SK-N-SH (cell line): ENCODE results near the gene GRK3. TPM values are rescaled to one million over a fixed set of nuclear protein-coding genes. Genes with fewer than 3 reads are reported as not detected.

Experiments
- CTCF ChIA-PET: fragments of 300-600, 350-600 bp; formaldehyde crosslinking; extraction: SDS; loops from one replicate; lab custom pipeline; 2021; lab: Yijun Ruan, JAX
- POLR2A ChIA-PET: fragments of 350-600 bp; sonication (Branson Sonifier 250); formaldehyde crosslinking; extraction: SDS; loops from one replicate; lab custom pipeline; 2020; ENCODE audit warnings: antibody characterized with exemption, inconsistent platforms; lab: Yijun Ruan, JAX
- DNase-seq: peaks from one replicate; pipeline ENCODE4 v3.0.0; 2012
- H2AFZ ChIP-seq: fragments of 200-600 bp; sonication (generic); 2 replicates; pipeline ENCODE4 v1.8.1; 2016; ENCODE audit warnings: antibody characterized with exemption, mild to moderate bottlenecking, low read depth
- H3F3A ChIP-seq: fragments of 200-600 bp; sonication (generic); replicated peaks from 2 replicates; pipeline ENCODE3; 2016; ENCODE audit warnings: antibody characterized with exemption, mild to moderate bottlenecking; ENCODE audit not compliant: insufficient read depth
- H3K27ac ChIP-seq, 2 experiments: fragments of 200-500 bp in 1 of 2; fragments of 200-600 bp in 1 of 2; sonication (Bioruptor generic) in 1 of 2; sonication (generic), shearing (Covaris generic) in 1 of 2; 2 replicates each; pipeline versions ENCODE4 v1.5.1 to v1.6.1; 2014 to 2016; ENCODE audit warnings: low read depth in 2 of 2, inconsistent platforms in 1 of 2, low read length in 1 of 2, mild to moderate bottlenecking in 1 of 2, mixed read lengths in 1 of 2
- H3K27me3 ChIP-seq: fragments of 200-600 bp; sonication (generic), shearing (Covaris generic); 2 replicates; pipeline ENCODE4 v1.6.1; 2016; ENCODE audit warnings: mixed run types; ENCODE audit not compliant: insufficient read depth
- H3K36me3 ChIP-seq, 2 experiments: fragments of 200-500 bp in 1 of 2; fragments of 200-600 bp in 1 of 2; sonication (Bioruptor generic) in 1 of 2; sonication (generic) in 1 of 2; replicated peaks in 1 of 2; 2 replicates each; pipeline versions ENCODE3 to v1.5.1; 2014 to 2016; ENCODE audit warnings: low read length in 1 of 2, mild to moderate bottlenecking in 1 of 2; ENCODE audit not compliant: insufficient read depth in 2 of 2, control insufficient read depth in 1 of 2
- H3K4me1 ChIP-seq, 2 experiments: fragments of 200-500 bp in 1 of 2; fragments of 200-600 bp in 1 of 2; sonication (Bioruptor generic) in 1 of 2; sonication (generic), shearing (Covaris generic) in 1 of 2; 2 replicates each; pipeline versions ENCODE4 v1.5.1 to v1.6.1; 2014 to 2016; ENCODE audit warnings: low read depth in 1 of 2, low read length in 1 of 2, mixed run types in 1 of 2; ENCODE audit not compliant: insufficient read depth in 2 of 2, control insufficient read depth in 1 of 2
- H3K4me2 ChIP-seq: fragments of 200-600 bp; sonication (generic), shearing (Covaris generic); 2 replicates; pipeline ENCODE4 v1.6.1; 2017; ENCODE audit warnings: mixed run types
- H3K4me3 ChIP-seq, 2 experiments: fragments of 200-500 bp in 1 of 2; fragments of 200-600 bp in 1 of 2; sonication (Bioruptor generic) in 1 of 2; sonication (generic), shearing (Covaris generic) in 1 of 2; 2 replicates each; pipeline versions ENCODE4 v1.5.1 to v1.8.1; 2014 to 2016; ENCODE audit warnings: low read depth in 2 of 2, inconsistent platforms in 1 of 2, low read length in 1 of 2, mild to moderate bottlenecking in 1 of 2, mixed read lengths in 1 of 2, moderate library complexity in 1 of 2
- H3K79me2 ChIP-seq: fragments of 200-600 bp; sonication (generic); 2 replicates; pipeline ENCODE4 v1.8.1; 2017; ENCODE audit warnings: mild to moderate bottlenecking; ENCODE audit not compliant: insufficient read depth
- H3K9ac ChIP-seq: fragments of 200-600 bp; sonication (generic); 2 replicates; pipeline ENCODE4 v1.6.1; 2017; ENCODE audit warnings: mixed run types
- H3K9me2 ChIP-seq: fragments of 200-600 bp; sonication (generic); 2 replicates; pipeline ENCODE4 v1.6.1; 2017; ENCODE audit warnings: mixed run types
- H3K9me3 ChIP-seq: fragments of 200-600 bp; sonication (generic); 2 replicates; pipeline ENCODE4 v1.6.1; 2017; ENCODE audit warnings: mixed run types, mild to moderate bottlenecking, moderate library complexity
- H4K20me1 ChIP-seq: fragments of 200-600 bp; sonication (generic); 2 replicates; pipeline ENCODE4 v1.6.1; 2017; ENCODE audit warnings: mild to moderate bottlenecking, mixed run types; ENCODE audit not compliant: insufficient read depth
- CHD2 ChIP-seq: fragments of 150-350 bp; IDR thresholded peaks from 2 replicates; pipeline ENCODE4 v1.6.1; 2018; ENCODE audit warnings: low read length; ENCODE audit not compliant: partially characterized antibody
- EP300 ChIP-seq, 2 experiments: IDR thresholded peaks; 2 replicates each; pipeline versions ENCODE4 v1.4.0 to v1.6.1; 2012; ENCODE audit warnings: borderline replicate concordance in 1 of 2, low read depth in 1 of 2, low read length in 1 of 2
- EZH2phosphoT487 ChIP-seq: fragments of 200-600 bp; sonication (generic); IDR thresholded peaks from 2 replicates; pipeline ENCODE4 v1.6.1; 2017; ENCODE audit warnings: low read depth, mixed run types, mild to moderate bottlenecking, antibody characterized with exemption, moderate library complexity, borderline replicate concordance
- FOXJ3 ChIP-seq: sonication (generic); formaldehyde crosslinking; IDR thresholded peaks from 2 replicates; pipeline ENCODE4 v1.5.1; 2020; ENCODE audit warnings: mild to moderate bottlenecking, missing genetic modification reagents
- JUND ChIP-seq: IDR thresholded peaks from 2 replicates; pipeline ENCODE4 v1.4.0; 2012
- MXI1 ChIP-seq: IDR thresholded peaks from 2 replicates; pipeline ENCODE4 v1.6.1; 2012; ENCODE audit warnings: mild to moderate bottlenecking, low read depth, low read length, improper control_type of control experiment
- NRF1 ChIP-seq: IDR thresholded peaks from 2 replicates; pipeline ENCODE4 v1.6.1; 2012; ENCODE audit warnings: low read depth, mild to moderate bottlenecking, low read length
- RAD21 ChIP-seq: IDR thresholded peaks from 2 replicates; pipeline ENCODE4 v1.6.1; 2012; ENCODE audit warnings: mild to moderate bottlenecking, low read length
- RCOR1 ChIP-seq: fragments of 150-350 bp; IDR thresholded peaks from 2 replicates; pipeline ENCODE4 v1.6.1; 2017; ENCODE audit warnings: antibody characterized with exemption, low read length
- RFX5 ChIP-seq: IDR thresholded peaks from 2 replicates; pipeline ENCODE4 v1.6.1; 2012; ENCODE audit warnings: mild to moderate bottlenecking, improper control_type of control experiment, low read length
- SIN3A ChIP-seq: IDR thresholded peaks from 2 replicates; pipeline ENCODE4 v1.6.1; 2012; ENCODE audit warnings: low read depth, mild to moderate bottlenecking, low read length, moderate library complexity, borderline replicate concordance
- TCF12 ChIP-seq: IDR thresholded peaks from 2 replicates; pipeline ENCODE4 v1.4.0; 2012
- YY1 ChIP-seq: IDR thresholded peaks from 2 replicates; pipeline ENCODE4 v1.4.0; 2012; ENCODE audit warnings: low read depth, mild to moderate bottlenecking
- ZBTB33 ChIP-seq: IDR thresholded peaks from 2 replicates; pipeline ENCODE4 v1.4.0; 2012; ENCODE audit warnings: low read depth, borderline replicate concordance
- WGBS: methylation state at CpG from one replicate; pipeline ENCODE4 v1.1.6; 2017; ENCODE audit warnings: low lambda C conversion rate; 5-methylcytosine and 5-hydroxymethylcytosine counted together
- polyA plus RNA-seq, 3 experiments: library from polyadenylated mRNA; depleted of rRNA; stranded (reverse); fragments of >200 nt; gene quantifications; 2 replicates each; pipeline ENCODE4 v1.2.3, GENCODE V29; 2012
- TF ChIP-seq, protein P1 (sequence below): IDR thresholded peaks from 2 replicates; pipeline ENCODE4 v1.4.0; 2012; ENCODE audit warnings: low read depth, borderline replicate concordance
- TF ChIP-seq, protein P2 (sequence below): fragments of 200-600 bp; sonication (generic); IDR thresholded peaks from 2 replicates; pipeline ENCODE4 v1.6.1; 2017; ENCODE audit warnings: antibody characterized with exemption, mild to moderate bottlenecking, moderate library complexity

The GRK3 gene
- polyA plus RNA-seq, 1 of the 3 experiments (the other 2 are of a cell fraction): 1.3 TPM

DNA sequence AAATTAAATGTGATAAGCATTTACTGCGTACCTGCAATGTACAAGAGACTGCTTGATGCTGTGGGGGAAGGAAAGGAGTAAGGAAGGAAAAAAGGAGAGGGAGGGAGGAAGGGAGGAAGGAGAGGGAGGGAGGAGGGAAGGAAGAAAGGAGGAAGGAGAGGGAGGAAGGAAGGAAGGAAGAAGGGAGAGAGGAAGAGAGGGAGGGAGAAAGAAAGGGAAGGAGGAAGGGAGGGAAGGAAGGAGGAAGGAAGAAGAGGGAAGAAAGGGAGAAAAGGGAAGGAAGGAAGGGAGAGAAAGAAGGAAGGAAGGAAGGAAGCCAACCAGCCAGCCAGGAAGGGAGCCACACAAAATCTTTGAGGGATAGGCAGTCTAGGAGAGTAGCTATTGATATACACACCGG is 133.5 kb downstream of the GRK3 start:
- Histone ChIP-seq H3F3A (no peaks in the 10 kb centered on the region), H3K4me3 (no peak overlapping the region), H3K4me2 (no peak overlapping the region), H4K20me1 (no peaks in the 10 kb centered on the region), H3K27ac (peak overlapping the region; percentile 43 to 100; a peak in 3 of 4 replicates), H3K4me1 (peaks cover 0 to 79% of the 10 kb centered on the region in 2 experiments; a peak in 2 of 4 replicates), H3K9me2 (no peaks in the 10 kb centered on the region), H3K27me3 (no peaks in the 10 kb centered on the region), H3K36me3 (peaks cover 0 to 2% of the 10 kb centered on the region in 2 experiments), H3K9ac (no peak overlapping the region), H3K9me3 (no peaks in the 10 kb centered on the region), H2AFZ (no peak overlapping the region), H3K79me2 (no peaks in the 10 kb centered on the region)
- DNase-seq: no peak
- WGBS: 72% methylated on average over 2 of the region's 2 CpGs
- ChIA-PET CTCF (interaction anchor here (0.9 to 3.9 kb wide), 9 partner anchors 11 to 496 kb away, joined by 3 to 17 read pairs (median 4); partner anchors contain the start of gene GRK3), POLR2A (interaction anchor here (1.3 kb wide), 1 partner anchor 221 kb away, joined by 3 read pairs; no protein-coding TSS in a partner anchor)
- TF ChIP-seq RCOR1 (no peak), NRF1 (no peak), MXI1 (no peak), TCF12 (no peak), FOXJ3 (CRISPR knock-in tag) (no peak)

DNA sequence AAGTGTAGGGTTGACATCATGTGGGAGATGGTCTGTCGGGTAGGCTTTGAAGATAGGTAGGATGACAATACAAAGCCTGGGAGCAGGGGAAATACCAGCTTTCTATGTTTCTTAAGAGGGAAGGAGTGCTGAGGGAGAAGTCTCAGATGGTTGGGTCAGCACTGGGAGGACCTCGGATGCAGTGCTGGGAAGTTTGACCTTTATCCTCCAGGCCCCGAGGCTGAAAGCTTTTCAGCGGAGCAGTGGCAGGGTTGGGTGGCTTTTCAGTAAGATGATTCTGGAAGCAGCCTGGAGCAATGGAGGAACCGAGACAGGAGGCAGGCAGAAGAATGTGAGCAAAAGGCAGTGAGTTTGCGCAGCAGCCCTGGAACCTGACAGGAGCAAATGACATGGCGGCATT is 134.0 kb downstream of the GRK3 start:
- peak overlapping the region in 1 of 2 experiments; percentile 100; a peak in 3 of 4 replicates for H3K27ac ChIP-seq
- CTCF ChIA-PET: interaction anchor here (0.7 to 4.9 kb wide), 8 partner anchors 11 to 463 kb away, joined by 3 to 41 read pairs (median 5); partner anchors contain the start of gene GRK3
- 76% methylated on average over 7 of the region's 7 CpGs for WGBS
- H3K9ac ChIP-seq: no peak overlapping the region
- no peaks in the 10 kb centered on the region for H3K79me2 ChIP-seq
- H3K4me3 ChIP-seq: no peak overlapping the region
- POLR2A ChIA-PET: interaction anchor here (0.9 kb wide), 1 partner anchor 34 kb away, joined by 3 read pairs; no protein-coding TSS in a partner anchor
- DNase-seq: no peak
- H3K9me3 ChIP-seq: no peaks in the 10 kb centered on the region
- H3K9me2 ChIP-seq: no peaks in the 10 kb centered on the region
- H2AFZ ChIP-seq: no peak overlapping the region
- H3K4me2 ChIP-seq: no peak overlapping the region
- H4K20me1 ChIP-seq: no peaks in the 10 kb centered on the region
- TF ChIP-seq SIN3A (no peak), YY1 (no peak), EZH2phosphoT487 (no peak), JUND (no peak), RAD21 (no peak), CHD2 (no peak)
- H3F3A ChIP-seq: no peaks in the 10 kb centered on the region
- peaks cover 0 to 74% of the 10 kb centered on the region in 2 experiments; a peak in 2 of 4 replicates for H3K4me1 ChIP-seq
- peaks cover 0 to 4% of the 10 kb centered on the region in 2 experiments for H3K36me3 ChIP-seq
- H3K27me3 ChIP-seq: no peaks in the 10 kb centered on the region

DNA sequence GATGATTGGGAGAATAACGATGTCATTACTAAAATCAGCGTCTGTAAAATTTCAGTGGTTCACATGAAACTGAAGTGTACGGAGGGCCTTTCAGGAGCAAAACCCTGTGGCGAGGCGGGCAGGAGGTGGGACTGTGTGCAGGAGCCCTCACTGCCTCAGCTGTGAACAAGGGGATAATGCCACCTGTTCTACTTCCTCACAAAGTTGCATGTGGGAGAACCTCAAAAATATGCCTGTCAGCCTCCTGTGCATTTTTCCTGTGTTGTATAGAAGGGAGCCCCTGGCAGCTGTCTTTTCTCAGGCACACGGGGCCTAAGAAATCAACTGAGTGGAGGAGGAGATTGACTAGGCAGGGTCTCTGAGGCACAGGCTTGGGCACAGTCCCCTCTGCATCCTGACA is 134.5 kb downstream of the GRK3 start:
- peaks cover 0 to 72% of the 10 kb centered on the region in 2 experiments; a peak in 2 of 4 replicates for H3K4me1 ChIP-seq
- peaks cover 0 to 9% of the 10 kb centered on the region in 2 experiments for H3K36me3 ChIP-seq
- TF ChIP-seq RFX5 (no peak), EP300 (IDR thresholded peaks at IDR 0.05; ENCODE audit: borderline replicate concordance in 1 of 2, low read depth in 1 of 2, low read length in 1 of 2) (no peak), FOXJ3 (CRISPR knock-in tag) (no peak), ZBTB33 (no peak)
- TF ChIP-seq, protein P1, sequence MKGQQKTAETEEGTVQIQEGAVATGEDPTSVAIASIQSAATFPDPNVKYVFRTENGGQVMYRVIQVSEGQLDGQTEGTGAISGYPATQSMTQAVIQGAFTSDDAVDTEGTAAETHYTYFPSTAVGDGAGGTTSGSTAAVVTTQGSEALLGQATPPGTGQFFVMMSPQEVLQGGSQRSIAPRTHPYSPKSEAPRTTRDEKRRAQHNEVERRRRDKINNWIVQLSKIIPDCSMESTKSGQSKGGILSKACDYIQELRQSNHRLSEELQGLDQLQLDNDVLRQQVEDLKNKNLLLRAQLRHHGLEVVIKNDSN: no peak
- TF ChIP-seq, protein P2, sequence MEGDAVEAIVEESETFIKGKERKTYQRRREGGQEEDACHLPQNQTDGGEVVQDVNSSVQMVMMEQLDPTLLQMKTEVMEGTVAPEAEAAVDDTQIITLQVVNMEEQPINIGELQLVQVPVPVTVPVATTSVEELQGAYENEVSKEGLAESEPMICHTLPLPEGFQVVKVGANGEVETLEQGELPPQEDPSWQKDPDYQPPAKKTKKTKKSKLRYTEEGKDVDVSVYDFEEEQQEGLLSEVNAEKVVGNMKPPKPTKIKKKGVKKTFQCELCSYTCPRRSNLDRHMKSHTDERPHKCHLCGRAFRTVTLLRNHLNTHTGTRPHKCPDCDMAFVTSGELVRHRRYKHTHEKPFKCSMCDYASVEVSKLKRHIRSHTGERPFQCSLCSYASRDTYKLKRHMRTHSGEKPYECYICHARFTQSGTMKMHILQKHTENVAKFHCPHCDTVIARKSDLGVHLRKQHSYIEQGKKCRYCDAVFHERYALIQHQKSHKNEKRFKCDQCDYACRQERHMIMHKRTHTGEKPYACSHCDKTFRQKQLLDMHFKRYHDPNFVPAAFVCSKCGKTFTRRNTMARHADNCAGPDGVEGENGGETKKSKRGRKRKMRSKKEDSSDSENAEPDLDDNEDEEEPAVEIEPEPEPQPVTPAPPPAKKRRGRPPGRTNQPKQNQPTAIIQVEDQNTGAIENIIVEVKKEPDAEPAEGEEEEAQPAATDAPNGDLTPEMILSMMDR: no peak
- no peak for DNase-seq
- no peak overlapping the region for H2AFZ ChIP-seq
- peak overlapping the region in 1 of 2 experiments; percentile 100; a peak in 2 of 4 replicates for H3K27ac ChIP-seq
- ChIA-PET CTCF (interaction anchor here (0.7 to 4.9 kb wide), 6 partner anchors 12 to 463 kb away, joined by 3 to 41 read pairs (median 6); partner anchors contain the start of gene GRK3), POLR2A (interaction anchor here (0.9 kb wide), 1 partner anchor 34 kb away, joined by 3 read pairs; no protein-coding TSS in a partner anchor)
- H4K20me1 ChIP-seq: no peaks in the 10 kb centered on the region
- H3K27me3 ChIP-seq: no peaks in the 10 kb centered on the region
- H3K9me3 ChIP-seq: no peaks in the 10 kb centered on the region
- H3K79me2 ChIP-seq: no peaks in the 10 kb centered on the region
- H3K4me3 ChIP-seq: no peak overlapping the region
- 78% methylated on average over 6 of the region's 6 CpGs for WGBS
- H3K9ac ChIP-seq: no peak overlapping the region
- H3K9me2 ChIP-seq: no peaks in the 10 kb centered on the region
- no peak overlapping the region for H3K4me2 ChIP-seq
- no peaks in the 10 kb centered on the region for H3F3A ChIP-seq
